Mucosa of descending colon (tissue), 3 donors: Measurements from ENCODE around the gene TRAIP. TPM values are rescaled to one million over a fixed set of nuclear protein-coding genes. Genes with fewer than 3 reads are reported as not detected.

Source experiments
- ATAC-seq: fragments of 200-7000 bp; cut with Tn5 transposase; one replicate; pipeline ENCODE4 v1.9.1; 2020; ENCODE audit warnings: mild to moderate bottlenecking, moderate library complexity
- DNase-seq, 3 donors: peaks; one replicate each; pipeline ENCODE4 v3.0.0-alpha.2; 2020
- H3K36me3 ChIP-seq: fragments of 200-600 bp; one replicate; pipeline ENCODE4 v1.8.0; 2021; ENCODE audit warnings: low read depth, mild to moderate bottlenecking
- H3K4me1 ChIP-seq: fragments of 200-600 bp; one replicate; pipeline ENCODE4 v1.8.0; 2021; ENCODE audit warnings: low read depth, mild to moderate bottlenecking
- H3K4me3 ChIP-seq: fragments of 200-600 bp; one replicate; pipeline ENCODE4 v1.8.0; 2021; ENCODE audit warnings: mild to moderate bottlenecking
- H3K9me3 ChIP-seq: fragments of 200-600 bp; one replicate; pipeline ENCODE4 v1.8.0; 2021; ENCODE audit warnings: mild to moderate bottlenecking
- intact Hi-C, 2 donors: fragments of 100-400 bp; cut with DNase I in 1 of 2; cut with micrococcal nuclease in 1 of 2; formaldehyde crosslinking; loops; one replicate each; pipeline versions ENCODE4 v1.11.0 to v1.11.1; 2022; cut with DNase I, micrococcal nuclease
- total RNA-seq, 3 donors: library from RNA; stranded (reverse); fragmentation: NEBNext Ultra II Directional in 2 of 3; extraction: Animal tissue kit (Norgen Biotek cat#: 25700) in 2 of 3; gene quantifications; one replicate each; pipeline versions ENCODE4 v1.2.1 to v1.2.4, GENCODE V29; 2021 to 2023
- TF ChIP-seq, protein P1 (sequence below): fragments of 200-600 bp; IDR thresholded peaks from one replicate; pipeline ENCODE4 v1.8.0; 2022; ENCODE audit warnings: antibody characterized with exemption, mild to moderate bottlenecking
- donor health status: DM: no; HTN: no; CAD: no; lungs with moderate emphysema.
- donor health status: DM: no; HTN: no; CAD: no.
- donor health status: DM: no; HTN: yes; CAD: no.

The TRAIP gene
- total RNA-seq, 3 donors from 2014 or later, result 2.6 to 5.4 (median 4.0) TPM

DNA sequence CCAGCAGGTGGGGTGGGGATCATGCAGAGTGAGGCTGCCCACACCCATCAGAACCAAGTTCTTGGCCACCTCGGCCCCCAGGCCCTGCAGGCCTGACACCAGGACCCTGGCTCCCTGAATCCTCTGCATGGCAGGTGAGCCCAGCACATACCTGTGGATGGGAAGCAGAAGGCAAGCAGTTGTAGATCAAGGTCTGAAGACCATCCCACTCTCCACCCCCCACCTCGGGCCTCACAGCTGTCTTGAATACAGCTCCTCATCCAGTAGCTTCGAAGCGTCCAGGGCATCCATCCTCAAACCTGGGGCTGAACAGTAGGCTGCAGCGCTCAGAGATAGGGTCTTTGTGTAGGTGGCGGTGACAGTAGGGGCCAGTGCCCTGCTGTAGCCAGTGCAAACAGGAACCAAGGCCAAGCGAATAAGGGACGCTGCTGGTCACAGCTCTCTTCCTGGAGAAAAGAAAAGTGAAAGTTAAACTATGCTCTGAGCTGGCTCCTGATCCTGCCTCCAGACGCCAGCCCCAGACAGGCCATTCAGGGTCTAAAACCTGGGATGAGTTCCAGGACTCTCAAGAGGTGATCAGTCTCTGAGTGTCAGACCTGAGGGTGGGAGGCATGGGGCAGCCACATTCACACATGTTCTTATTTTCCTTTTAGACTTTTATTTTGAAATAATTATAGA is 42.7 kb downstream of the TRAIP start, which contains the start of gene UBA7:
Gene UBA7, minus strand, starts transcription at position 457 of the 678 bp plus-strand sequence. Its CDS starts 166 bp downstream, at position 291.
- TF ChIP-seq, protein P1, sequence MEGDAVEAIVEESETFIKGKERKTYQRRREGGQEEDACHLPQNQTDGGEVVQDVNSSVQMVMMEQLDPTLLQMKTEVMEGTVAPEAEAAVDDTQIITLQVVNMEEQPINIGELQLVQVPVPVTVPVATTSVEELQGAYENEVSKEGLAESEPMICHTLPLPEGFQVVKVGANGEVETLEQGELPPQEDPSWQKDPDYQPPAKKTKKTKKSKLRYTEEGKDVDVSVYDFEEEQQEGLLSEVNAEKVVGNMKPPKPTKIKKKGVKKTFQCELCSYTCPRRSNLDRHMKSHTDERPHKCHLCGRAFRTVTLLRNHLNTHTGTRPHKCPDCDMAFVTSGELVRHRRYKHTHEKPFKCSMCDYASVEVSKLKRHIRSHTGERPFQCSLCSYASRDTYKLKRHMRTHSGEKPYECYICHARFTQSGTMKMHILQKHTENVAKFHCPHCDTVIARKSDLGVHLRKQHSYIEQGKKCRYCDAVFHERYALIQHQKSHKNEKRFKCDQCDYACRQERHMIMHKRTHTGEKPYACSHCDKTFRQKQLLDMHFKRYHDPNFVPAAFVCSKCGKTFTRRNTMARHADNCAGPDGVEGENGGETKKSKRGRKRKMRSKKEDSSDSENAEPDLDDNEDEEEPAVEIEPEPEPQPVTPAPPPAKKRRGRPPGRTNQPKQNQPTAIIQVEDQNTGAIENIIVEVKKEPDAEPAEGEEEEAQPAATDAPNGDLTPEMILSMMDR, result no peak
- peaks cover 11% of the 10 kb centered on the region for H3K4me1 ChIP-seq
- peak within 1 kb of the TSS; percentile 25 for H3K4me3 ChIP-seq
- peak; percentile 64 to 72 (median 69) for DNase-seq
- H3K9me3 ChIP-seq, result no peaks in the 10 kb centered on the region
- intact Hi-C loops, result no loop called here
- H3K36me3 ChIP-seq, result no peaks in the 10 kb centered on the region
- peak; percentile 97 for ATAC-seq

DNA sequence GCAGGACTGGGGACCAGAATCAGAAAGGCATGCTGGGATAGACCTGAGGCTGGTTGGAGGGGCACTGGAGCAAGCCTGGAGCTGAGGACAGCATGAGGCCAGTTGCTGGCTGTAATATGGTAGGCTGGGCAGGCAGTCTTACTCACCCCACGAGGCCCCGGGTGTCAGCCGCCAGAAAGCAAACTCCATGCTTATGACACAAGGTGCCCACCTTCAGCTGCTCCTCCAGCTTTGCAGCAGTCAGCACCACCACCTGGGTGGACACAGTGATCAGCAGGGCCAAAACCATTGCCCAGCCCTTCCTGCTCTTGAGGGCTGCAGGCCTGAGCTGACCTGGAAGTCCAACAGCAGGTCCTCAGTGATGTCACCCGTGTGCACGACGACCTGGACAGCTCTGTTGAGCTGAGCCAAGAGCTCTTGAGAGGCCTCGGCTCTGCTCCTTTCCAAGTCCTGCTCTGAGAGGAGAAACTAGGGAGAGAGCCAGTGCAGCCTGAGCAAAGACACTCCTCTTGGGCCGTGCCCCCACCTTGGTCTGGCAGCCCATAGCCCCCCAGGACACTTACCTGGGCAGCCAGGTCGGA is 43.4 kb downstream of the TRAIP start:
- ATAC-seq (peak; percentile 54), DNase-seq (no peak)
- intact Hi-C loops, result no loop called here

DNA sequence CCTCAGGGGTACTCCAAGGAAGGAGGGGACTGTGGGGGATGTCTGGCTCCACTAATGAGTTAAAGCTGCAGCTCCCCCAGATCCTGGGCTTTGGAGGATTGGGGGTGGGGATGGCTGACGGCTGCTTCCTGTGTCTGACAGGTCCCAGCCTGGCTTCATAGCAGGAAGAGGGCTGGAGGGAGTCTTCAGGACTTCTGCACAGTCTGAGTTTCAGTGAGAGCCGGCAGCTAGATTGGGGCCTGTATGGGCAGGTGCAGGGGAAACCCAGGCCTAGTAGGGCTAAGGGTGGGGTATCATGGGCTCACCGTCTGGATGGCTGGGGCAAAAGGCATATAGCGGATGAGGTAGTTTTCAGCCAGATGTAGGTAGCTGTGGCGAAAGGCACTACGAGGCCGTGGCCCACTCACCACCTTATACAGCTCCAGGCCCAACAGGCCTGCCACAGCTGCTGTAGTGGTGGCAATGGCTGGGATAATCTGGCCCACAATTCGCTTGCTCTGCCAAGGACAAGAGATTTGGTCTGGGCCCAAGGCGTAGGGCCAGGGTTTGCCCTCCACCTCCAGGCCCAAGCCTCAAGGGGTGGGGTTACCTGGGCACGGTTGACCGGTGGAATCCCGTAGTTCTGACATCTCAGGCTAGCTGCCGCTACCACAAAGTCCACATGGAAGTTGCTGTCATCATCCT is 48.8 kb downstream of the TRAIP start:
- TF ChIP-seq, protein P1, result no peak
- H3K4me3 ChIP-seq, result no peak overlapping the region
- peaks cover 20% of the 10 kb centered on the region for H3K4me1 ChIP-seq
- H3K36me3 ChIP-seq, result no peaks in the 10 kb centered on the region
- no peaks in the 10 kb centered on the region for H3K9me3 ChIP-seq
- no peak for ATAC-seq
- intact Hi-C loops, result no loop called here
- DNase-seq, result no peak

More for the DNA sequence above, 43.4 kb downstream of the TRAIP start:
- Histone ChIP-seq H3K9me3 (no peaks in the 10 kb centered on the region), H3K4me1 (peaks cover 11% of the 10 kb centered on the region), H3K36me3 (no peaks in the 10 kb centered on the region), H3K4me3 (peak overlapping the region; percentile 25)
- TF ChIP-seq, protein P1, result no peak

DNA sequence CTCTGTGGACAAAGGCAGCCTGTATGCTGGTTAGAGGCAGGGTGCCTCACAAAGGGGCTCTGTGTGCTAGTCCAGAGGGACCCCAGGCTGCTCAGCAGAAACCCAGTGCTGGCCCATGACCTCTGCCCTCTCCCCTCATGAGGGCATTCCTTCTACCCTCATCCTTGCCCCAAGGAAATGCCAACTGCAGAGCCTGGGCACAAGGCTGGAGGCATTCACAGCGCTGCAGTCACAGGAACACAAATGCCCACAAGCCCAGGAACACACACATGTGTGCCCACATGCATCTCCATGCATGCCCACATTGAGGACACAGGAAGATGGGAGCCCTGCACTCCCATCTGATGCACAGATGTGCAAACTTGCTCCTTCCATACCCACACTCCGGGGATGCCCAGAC is 49.5 kb downstream of the TRAIP start:
- Histone ChIP-seq H3K36me3 (no peaks in the 10 kb centered on the region), H3K9me3 (no peaks in the 10 kb centered on the region), H3K4me3 (no peak overlapping the region), H3K4me1 (peaks cover 16% of the 10 kb centered on the region)
- intact Hi-C loops, result no loop called here
- DNase-seq, result no peak
- TF ChIP-seq, protein P1, result no peak
- no peak for ATAC-seq

DNA sequence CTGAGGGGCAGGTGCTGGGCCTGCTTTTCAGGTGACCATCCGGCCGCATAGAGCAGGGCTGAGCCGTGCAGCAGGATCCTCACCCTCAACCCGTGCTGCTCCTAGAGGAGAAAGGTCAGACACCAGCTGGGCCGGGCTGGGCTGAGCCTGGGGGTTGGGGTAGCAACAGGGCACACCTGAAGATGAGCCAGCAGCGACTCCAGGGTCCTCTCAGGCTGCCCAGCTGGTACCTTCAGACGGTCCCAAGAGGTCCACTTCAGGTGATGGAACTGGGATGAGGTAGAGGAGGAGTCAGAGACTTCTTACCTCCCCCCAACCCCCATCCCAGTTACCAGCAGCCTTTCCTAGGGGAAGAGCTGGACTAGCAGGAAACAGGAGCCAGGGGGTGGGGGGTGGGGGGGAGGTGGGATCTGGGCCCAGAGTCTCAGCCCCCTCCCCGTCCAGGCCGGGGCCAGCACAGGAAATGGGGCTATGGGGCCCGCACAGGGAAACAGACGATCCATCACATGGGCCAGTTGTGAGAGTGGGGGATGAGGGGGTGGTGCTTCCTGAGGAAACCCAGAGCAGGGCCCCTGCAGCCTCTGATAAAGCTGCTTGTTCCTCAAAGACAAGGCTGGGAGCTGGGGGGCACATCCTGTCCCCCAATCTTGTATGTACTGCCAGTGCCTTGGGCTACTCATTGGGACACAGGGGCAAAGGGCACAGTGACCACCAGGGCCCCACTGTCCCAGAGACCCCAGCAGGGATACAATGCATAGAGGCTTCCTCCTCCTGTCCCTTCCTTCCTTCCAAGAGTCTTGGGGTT is 50.3 kb downstream of the TRAIP start:
- no peaks in the 10 kb centered on the region for H3K9me3 ChIP-seq
- DNase-seq (peak in 1 of 3 donors; percentile 70), ATAC-seq (no peak)
- intact Hi-C loops, result no loop called here
- H3K4me3 ChIP-seq, result no peak overlapping the region
- peaks cover 16% of the 10 kb centered on the region for H3K4me1 ChIP-seq
- H3K36me3 ChIP-seq, result no peaks in the 10 kb centered on the region
- TF ChIP-seq, protein P1, result no peak
